GM06990 (cell line): ENCODE measurements around the gene ASF1B.

ENCODE experiments used
- DNase-seq: peaks from one replicate; pipeline ENCODE4 v3.0.0-alpha.2; 2011; ENCODE audit not compliant: insufficient read length; ENCODE audit errors: extremely low read depth
- H3K27me3 ChIP-seq: replicated peaks from 2 replicates; pipeline ENCODE4 v1.6.0; 2011; ENCODE audit warnings: low read length; ENCODE audit not compliant: control insufficient read depth, insufficient read depth
- H3K36me3 ChIP-seq: 2 replicates; pipeline ENCODE4 v1.5.1; 2011; ENCODE audit warnings: low read length; ENCODE audit not compliant: control insufficient read depth, insufficient read depth
- H3K4me3 ChIP-seq: replicated peaks from 2 replicates; pipeline ENCODE4 v1.5.1; 2011; ENCODE audit warnings: low read depth, mild to moderate bottlenecking, control low read depth, low read length
- TF ChIP-seq, protein P1 (sequence below): IDR thresholded peaks from 2 replicates; pipeline ENCODE4 v1.5.1; 2011; ENCODE audit warnings: low read length, control low read depth, mild to moderate bottlenecking, inconsistent platforms; ENCODE audit not compliant: insufficient read depth, poor library complexity, severe bottlenecking

ASF1B gene

DNA sequence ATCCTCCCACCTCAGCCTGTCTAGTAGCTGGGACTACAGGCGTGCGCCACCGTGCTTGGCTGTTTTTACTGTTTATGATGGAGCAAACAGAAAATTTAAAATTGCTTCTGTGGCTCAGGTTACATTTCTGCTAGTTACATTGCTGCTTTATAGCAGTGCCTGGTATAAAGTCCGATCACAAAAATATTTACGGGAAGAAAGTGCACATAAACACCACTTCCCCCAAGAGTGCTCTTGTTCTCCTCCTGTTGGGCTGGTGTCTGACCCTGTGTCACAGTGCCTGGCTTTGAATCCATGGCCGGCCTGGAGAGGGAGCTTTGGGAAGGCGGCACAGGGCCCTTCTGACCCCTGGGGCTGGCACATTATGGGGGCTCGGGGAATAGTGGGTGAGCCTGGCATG, 30.7 kb downstream of the ASF1B start:
- Histone ChIP-seq H3K36me3 (peaks cover 7% of the 10 kb centered on the region), H3K27me3 (no peaks in the 10 kb centered on the region), H3K4me3 (no peak overlapping the region)
- DNase-seq, result no peak
- TF ChIP-seq, protein P1, sequence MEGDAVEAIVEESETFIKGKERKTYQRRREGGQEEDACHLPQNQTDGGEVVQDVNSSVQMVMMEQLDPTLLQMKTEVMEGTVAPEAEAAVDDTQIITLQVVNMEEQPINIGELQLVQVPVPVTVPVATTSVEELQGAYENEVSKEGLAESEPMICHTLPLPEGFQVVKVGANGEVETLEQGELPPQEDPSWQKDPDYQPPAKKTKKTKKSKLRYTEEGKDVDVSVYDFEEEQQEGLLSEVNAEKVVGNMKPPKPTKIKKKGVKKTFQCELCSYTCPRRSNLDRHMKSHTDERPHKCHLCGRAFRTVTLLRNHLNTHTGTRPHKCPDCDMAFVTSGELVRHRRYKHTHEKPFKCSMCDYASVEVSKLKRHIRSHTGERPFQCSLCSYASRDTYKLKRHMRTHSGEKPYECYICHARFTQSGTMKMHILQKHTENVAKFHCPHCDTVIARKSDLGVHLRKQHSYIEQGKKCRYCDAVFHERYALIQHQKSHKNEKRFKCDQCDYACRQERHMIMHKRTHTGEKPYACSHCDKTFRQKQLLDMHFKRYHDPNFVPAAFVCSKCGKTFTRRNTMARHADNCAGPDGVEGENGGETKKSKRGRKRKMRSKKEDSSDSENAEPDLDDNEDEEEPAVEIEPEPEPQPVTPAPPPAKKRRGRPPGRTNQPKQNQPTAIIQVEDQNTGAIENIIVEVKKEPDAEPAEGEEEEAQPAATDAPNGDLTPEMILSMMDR, result no peak

DNA sequence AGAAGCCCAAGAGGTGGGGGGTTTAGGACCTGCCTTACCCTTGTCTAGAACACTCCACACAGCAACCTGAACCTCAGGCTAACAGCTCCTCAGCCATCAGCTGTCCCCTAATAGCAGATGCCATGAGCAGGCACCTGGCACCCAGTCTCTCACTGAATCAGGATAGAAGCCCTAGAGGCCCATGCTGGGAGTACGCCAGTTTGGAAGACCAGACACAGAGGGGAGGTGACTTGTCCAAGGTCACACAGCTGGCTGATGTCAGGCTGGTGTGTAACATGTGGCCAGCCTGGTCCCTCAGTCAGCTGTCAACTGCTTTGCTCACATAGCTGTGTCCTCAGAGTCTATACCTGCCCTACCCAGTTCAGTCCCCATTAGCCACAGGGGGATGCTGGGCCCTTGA, 33.1 kb downstream of the ASF1B start:
- Histone ChIP-seq H3K4me3 (no peak overlapping the region), H3K27me3 (no peaks in the 10 kb centered on the region), H3K36me3 (peaks cover 9% of the 10 kb centered on the region)
- DNase-seq, result no peak
- TF ChIP-seq, protein P1, result no peak

DNA sequence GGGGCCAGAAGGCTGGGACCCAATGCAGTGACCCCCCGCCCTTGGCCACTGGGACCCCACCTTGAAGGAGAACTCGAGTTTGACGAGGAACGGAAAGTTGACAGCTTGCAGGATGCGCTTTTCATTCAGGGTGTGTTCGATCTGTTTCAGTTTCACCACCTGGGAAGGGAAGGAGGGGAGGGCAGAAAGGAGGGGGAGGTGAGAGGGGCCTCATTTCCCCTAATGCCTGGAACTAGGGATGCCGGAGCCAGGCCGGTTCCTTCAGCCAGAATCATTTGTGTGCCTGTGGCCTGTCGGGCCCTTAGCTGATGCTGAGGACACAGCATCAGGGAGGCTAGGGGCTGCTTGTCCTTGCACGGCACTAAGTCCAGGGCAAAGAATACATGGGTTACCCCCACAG, 33.6 kb downstream of the ASF1B start:
- no peak for DNase-seq
- Histone ChIP-seq H3K27me3 (no peaks in the 10 kb centered on the region), H3K36me3 (peaks cover 9% of the 10 kb centered on the region), H3K4me3 (no peak overlapping the region)
- TF ChIP-seq, protein P1, result no peak

DNA sequence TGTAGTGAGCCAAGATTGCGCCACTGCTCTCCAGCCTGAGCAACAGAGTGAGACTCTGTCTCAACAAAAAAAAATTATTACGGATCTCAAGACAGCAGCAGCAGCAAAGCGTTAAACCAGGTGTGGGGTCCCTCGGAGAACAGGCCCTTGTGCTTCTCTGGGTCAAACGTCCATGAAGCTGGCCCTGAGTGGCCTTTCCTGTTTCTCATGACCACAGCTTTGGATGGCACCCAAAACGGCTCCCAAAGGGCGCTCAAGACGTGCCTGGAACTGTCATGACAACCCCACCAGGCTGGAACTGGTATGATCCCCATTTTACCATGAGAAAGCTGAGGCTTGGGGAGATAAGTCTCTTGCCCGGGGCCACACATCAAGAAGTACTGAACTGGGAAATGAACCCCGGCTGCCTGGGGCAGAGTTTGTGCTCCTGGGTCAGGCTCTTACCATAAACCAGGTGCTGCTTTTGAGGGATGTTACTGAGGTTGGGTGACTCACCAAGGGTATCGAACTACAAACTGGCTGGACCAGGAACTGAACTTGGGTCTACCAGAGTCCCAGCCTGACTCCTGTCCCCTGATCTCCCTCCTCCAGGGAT, 34.2 kb downstream of the ASF1B start:
- no peaks in the 10 kb centered on the region for H3K27me3 ChIP-seq
- H3K36me3 ChIP-seq, result peaks cover 12% of the 10 kb centered on the region
- no peak overlapping the region for H3K4me3 ChIP-seq
- TF ChIP-seq, protein P1, result no peak
- DNase-seq, result no peak

DNA sequence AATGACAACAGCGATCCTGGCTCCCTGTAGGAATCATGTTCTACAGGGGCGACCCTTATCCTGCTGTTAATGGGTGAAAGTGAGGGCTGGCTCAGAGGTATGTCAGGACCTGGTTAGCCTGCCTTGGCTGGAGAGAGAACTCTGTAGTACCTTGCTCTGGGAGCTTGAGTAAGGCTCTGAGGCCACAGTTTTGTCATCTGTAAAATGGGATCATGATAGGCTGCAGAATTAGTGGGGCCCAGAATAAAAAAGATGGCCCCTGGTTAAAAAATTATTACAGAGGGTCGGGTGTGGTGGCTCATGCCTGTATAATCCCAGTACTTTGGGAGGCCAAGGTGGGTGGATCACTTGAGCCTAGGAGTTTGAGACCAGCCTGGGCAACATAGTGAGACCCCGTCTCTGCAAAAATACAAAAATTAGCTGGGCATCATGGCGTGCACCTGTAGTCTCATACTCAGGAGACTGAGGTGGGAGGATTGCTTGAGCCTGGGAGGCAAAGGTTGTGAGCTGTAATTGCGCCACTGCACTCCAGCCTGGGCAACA, 35.3 kb downstream of the ASF1B start:
- H3K36me3 ChIP-seq, result peaks cover 18% of the 10 kb centered on the region
- H3K4me3 ChIP-seq, result no peak overlapping the region
- no peak for DNase-seq
- no peaks in the 10 kb centered on the region for H3K27me3 ChIP-seq
- TF ChIP-seq, protein P1, result no peak

DNA sequence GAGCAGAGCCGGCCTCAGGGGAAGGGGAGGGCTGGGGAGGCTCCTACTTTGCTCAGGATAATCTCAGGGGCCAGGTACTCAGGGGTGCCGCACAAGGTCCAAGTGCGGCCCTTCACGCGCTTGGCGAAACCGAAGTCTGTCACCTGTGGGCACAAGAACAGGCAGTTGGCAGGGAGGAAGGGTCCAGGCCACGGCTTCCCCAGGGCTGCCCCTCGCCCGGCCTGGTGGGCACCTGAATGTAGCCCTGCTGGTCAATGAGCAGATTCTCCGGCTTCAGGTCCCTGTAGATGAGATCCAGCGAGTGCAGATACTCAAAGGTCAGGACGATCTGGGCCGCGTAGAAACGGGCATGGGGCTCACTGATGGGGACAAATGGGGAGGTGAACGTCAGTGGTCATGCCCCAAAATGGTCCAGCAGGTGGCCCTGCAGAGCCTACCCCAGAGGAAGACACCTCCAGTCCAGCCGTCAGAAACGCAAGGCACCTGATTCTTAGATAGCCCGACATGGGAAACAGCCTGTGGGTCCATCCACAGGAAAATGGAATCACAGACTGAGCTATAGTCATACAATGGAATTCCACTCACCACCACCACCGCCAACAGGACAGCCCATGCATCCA, 38.7 kb downstream of the ASF1B start:
- TF ChIP-seq, protein P1, result no peak
- Histone ChIP-seq H3K27me3 (no peaks in the 10 kb centered on the region), H3K36me3 (peaks cover 16% of the 10 kb centered on the region), H3K4me3 (no peak overlapping the region)
- no peak for DNase-seq
